SK-N-SH treated with all-trans-retinoic acid at 6 μM for 48 hours (cell line): Measurements from ENCODE around the gene WWC2.

ENCODE experiments used
- ARNTL ChIP-seq: fragments of 450-650 bp; formaldehyde crosslinking; IDR thresholded peaks from 2 replicates; pipeline ENCODE4 v1.5.0; 2020; ENCODE audit warnings: low read depth, mild to moderate bottlenecking, moderate library complexity, borderline replicate concordance
- BACH2 ChIP-seq: fragments of 250-450 bp; sonication (Bioruptor Pico); IDR thresholded peaks from 2 replicates; pipeline ENCODE4 v1.9.0; 2021; ENCODE audit warnings: mild to moderate bottlenecking, borderline replicate concordance
- GLIS3 ChIP-seq: fragments of 250-450 bp; sonication (Bioruptor Pico); IDR thresholded peaks from 2 replicates; pipeline ENCODE4 v1.5.0; 2020; ENCODE audit warnings: mild to moderate bottlenecking, moderate library complexity
- PATZ1 ChIP-seq: fragments of 250-450 bp; sonication (Bioruptor Pico); IDR thresholded peaks from 2 replicates; pipeline ENCODE4 v1.8.0; 2020; ENCODE audit warnings: mild to moderate bottlenecking, moderate library complexity, borderline replicate concordance
- POU6F1 ChIP-seq: fragments of 250-450 bp; sonication (Bioruptor Pico); IDR thresholded peaks from 2 replicates; pipeline ENCODE4 v1.8.0; 2021; ENCODE audit warnings: low read depth, mild to moderate bottlenecking, moderate library complexity, borderline replicate concordance
- PPARA ChIP-seq: fragments of 250-450 bp; sonication (Bioruptor Pico); IDR thresholded peaks from 2 replicates; pipeline ENCODE4 v1.5.0; 2020; ENCODE audit warnings: mild to moderate bottlenecking, borderline replicate concordance
- RARB ChIP-seq: fragments of 250-450 bp; sonication (Bioruptor Pico); IDR thresholded peaks from 2 replicates; pipeline ENCODE4 v1.8.0; 2021; ENCODE audit warnings: mild to moderate bottlenecking, moderate library complexity
- SNAI2 ChIP-seq: fragments of 250-450 bp; sonication (Bioruptor Pico); IDR thresholded peaks from 2 replicates; pipeline ENCODE4 v1.5.0; 2020; ENCODE audit warnings: mild to moderate bottlenecking, moderate library complexity
- TCF4 ChIP-seq: fragments of 250-450 bp; sonication (Bioruptor Pico); IDR thresholded peaks from 2 replicates; pipeline ENCODE4 v1.8.0; 2021; ENCODE audit warnings: mild to moderate bottlenecking, moderate library complexity, borderline replicate concordance
- TOX ChIP-seq: fragments of 250-450 bp; sonication (Bioruptor Pico); IDR thresholded peaks from 2 replicates; pipeline ENCODE4 v1.8.0; 2021; ENCODE audit warnings: mild to moderate bottlenecking, moderate library complexity, borderline replicate concordance
- ZFP3 ChIP-seq: fragments of 250-450 bp; sonication (Bioruptor Pico); IDR thresholded peaks from 2 replicates; pipeline ENCODE4 v1.5.0; 2020; ENCODE audit warnings: mild to moderate bottlenecking, moderate library complexity
- ZFP30 ChIP-seq: fragments of 450-650 bp; formaldehyde crosslinking; IDR thresholded peaks from 2 replicates; pipeline ENCODE4 v1.5.0; 2022; ENCODE audit warnings: mild to moderate bottlenecking, moderate library complexity
- ZNF70 ChIP-seq: fragments of 450-650 bp; formaldehyde crosslinking; IDR thresholded peaks from 2 replicates; pipeline ENCODE4 v1.5.0; 2020; ENCODE audit warnings: mild to moderate bottlenecking, moderate library complexity
- ZNF8 ChIP-seq: fragments of 450-650 bp; formaldehyde crosslinking; IDR thresholded peaks from 2 replicates; pipeline ENCODE4 v1.5.0; 2020; ENCODE audit warnings: mild to moderate bottlenecking, moderate library complexity

- TF ChIP-seq PATZ1 (CRISPR knock-in tag) (no peak), ZFP3 (CRISPR knock-in tag) (no peak), ZNF70 (CRISPR knock-in tag) (no peak), RARB (no peak), PPARA (CRISPR knock-in tag) (no peak), ZFP30 (CRISPR knock-in tag) (no peak), BACH2 (CRISPR knock-in tag) (no peak), GLIS3 (CRISPR knock-in tag) (no peak), POU6F1 (no peak), TCF4 (CRISPR knock-in tag) (no peak), SNAI2 (CRISPR knock-in tag) (no peak), ZNF8 (CRISPR knock-in tag) (no peak), TOX (CRISPR knock-in tag) (no peak), ARNTL (no peak)
These were observed 8.9 kb downstream of the WWC2 start for GRCh38 chr4:183107891-183108459.
